ENCODE data around the gene NAA20.

GRCh38 chr20:20060234-20060998, 43.3 kb downstream of the NAA20 start:
- TF ChIP-seq HCFC1 (IDR thresholded peaks at IDR 0.05; ENCODE audit: low read depth, low read length) (no peak), TCF7L2 (IDR thresholded peaks at IDR 0.05; ENCODE audit: low read depth, low read length) (no peak), ZNF850 (CRISPR knock-in tag; conservative IDR thresholded peaks at IDR 0.05) (no peak), MYC (CRISPR knock-in tag; IDR thresholded peaks at IDR 0.05; ENCODE audit: borderline replicate concordance) (no peak), KDM1A (CRISPR knock-in tag; IDR thresholded peaks at IDR 0.05) (no peak), POLR2AphosphoS5 (IDR thresholded peaks at IDR 0.05; ENCODE audit: low read depth, low read length) (no peak), ZNF530 (CRISPR knock-in tag; IDR thresholded peaks at IDR 0.05; ENCODE audit: low read depth) (no peak), CEBPB (IDR thresholded peaks at IDR 0.05; ENCODE audit: borderline replicate concordance, low read depth, low read length) (no peak), GTF2F1 (IDR thresholded peaks at IDR 0.05; ENCODE audit: low read length) (no peak), ZNF34 (CRISPR knock-in tag; IDR thresholded peaks at IDR 0.05; ENCODE audit: borderline replicate concordance) (no peak), HDAC6 (IDR thresholded peaks at IDR 0.05; ENCODE audit: low read depth, low read length) (no peak), MAFK (conservative IDR thresholded peaks at IDR 0.05 in 1 of 2, IDR thresholded peaks at IDR 0.05 in 1 of 2; ENCODE audit: low read length in 2 of 2) (no peak)
- TF ChIP-seq, protein P1, sequence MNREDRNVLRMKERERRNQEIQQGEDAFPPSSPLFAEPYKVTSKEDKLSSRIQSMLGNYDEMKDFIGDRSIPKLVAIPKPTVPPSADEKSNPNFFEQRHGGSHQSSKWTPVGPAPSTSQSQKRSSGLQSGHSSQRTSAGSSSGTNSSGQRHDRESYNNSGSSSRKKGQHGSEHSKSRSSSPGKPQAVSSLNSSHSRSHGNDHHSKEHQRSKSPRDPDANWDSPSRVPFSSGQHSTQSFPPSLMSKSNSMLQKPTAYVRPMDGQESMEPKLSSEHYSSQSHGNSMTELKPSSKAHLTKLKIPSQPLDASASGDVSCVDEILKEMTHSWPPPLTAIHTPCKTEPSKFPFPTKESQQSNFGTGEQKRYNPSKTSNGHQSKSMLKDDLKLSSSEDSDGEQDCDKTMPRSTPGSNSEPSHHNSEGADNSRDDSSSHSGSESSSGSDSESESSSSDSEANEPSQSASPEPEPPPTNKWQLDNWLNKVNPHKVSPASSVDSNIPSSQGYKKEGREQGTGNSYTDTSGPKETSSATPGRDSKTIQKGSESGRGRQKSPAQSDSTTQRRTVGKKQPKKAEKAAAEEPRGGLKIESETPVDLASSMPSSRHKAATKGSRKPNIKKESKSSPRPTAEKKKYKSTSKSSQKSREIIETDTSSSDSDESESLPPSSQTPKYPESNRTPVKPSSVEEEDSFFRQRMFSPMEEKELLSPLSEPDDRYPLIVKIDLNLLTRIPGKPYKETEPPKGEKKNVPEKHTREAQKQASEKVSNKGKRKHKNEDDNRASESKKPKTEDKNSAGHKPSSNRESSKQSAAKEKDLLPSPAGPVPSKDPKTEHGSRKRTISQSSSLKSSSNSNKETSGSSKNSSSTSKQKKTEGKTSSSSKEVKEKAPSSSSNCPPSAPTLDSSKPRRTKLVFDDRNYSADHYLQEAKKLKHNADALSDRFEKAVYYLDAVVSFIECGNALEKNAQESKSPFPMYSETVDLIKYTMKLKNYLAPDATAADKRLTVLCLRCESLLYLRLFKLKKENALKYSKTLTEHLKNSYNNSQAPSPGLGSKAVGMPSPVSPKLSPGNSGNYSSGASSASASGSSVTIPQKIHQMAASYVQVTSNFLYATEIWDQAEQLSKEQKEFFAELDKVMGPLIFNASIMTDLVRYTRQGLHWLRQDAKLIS (CRISPR knock-in tag; IDR thresholded peaks at IDR 0.05): no peak
